IPS-18c (cell line): ENCODE results near the gene ZSWIM9.

Source experiments
- H3K4me3 ChIP-seq: 2 replicates; pipeline ENCODE4 v1.7.0; 2013; ENCODE audit warnings: low read depth, mild to moderate bottlenecking, low read length, moderate library complexity; ENCODE audit not compliant: insufficient read depth
- H3K9me3 ChIP-seq: one replicate; pipeline ENCODE4 v1.6.1; 2013; ENCODE audit warnings: mild to moderate bottlenecking, low read length, moderate library complexity; ENCODE audit not compliant: control insufficient read depth, insufficient read depth

ZSWIM9 gene

DNA sequence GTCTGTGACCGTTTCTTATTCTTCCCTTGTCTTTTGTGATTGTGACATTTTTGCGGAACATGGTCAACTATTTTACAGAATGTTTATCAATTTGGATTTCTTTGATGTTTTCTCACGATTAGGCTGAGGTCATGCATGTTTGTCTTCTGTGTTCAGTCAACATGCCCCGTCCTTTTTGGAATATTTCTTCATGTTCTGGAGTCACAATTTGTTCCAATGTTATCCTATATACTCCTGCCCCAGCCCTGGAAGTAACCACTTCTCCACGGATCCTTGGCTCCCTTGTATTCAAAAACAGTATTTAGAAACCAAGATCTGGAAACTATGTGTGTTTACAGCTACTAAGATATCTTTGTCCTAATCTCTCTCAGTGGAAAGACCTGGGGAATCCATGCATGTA, 75.6 kb downstream of the ZSWIM9 start:
- Histone ChIP-seq H3K4me3 (no peak overlapping the region), H3K9me3 (no peaks in the 10 kb centered on the region)

DNA sequence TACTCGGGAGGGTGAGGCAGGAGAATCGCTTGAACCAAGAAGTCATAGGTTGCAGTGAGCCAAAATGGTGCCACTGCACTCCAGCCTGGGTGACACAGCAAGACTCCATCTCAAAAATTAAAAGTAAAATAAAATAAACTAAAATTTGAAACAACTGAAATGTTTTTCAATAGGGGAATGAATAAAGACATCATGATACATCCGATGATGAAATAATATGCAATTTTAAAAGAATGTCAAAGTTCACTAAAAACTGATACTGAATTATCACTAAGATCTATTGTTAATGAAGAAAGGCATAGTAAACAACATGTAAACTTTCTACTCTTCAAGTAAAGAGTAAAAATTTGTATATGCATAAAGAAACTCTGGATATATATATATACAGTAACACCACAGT, 76.7 kb downstream of the ZSWIM9 start:
- Histone ChIP-seq H3K4me3 (no peak overlapping the region), H3K9me3 (no peaks in the 10 kb centered on the region)
